HEK293 (cell line): ENCODE measurements around the gene OR51G1.

Source experiments
- CTCF ChIA-PET: fragments of 350-600 bp; formaldehyde crosslinking; extraction: SDS; loops from one replicate; lab custom pipeline; 2021; ENCODE audit warnings: antibody characterized with exemption; lab: Yijun Ruan, JAX
- POLR2A ChIA-PET: fragments of 300-600 bp; formaldehyde crosslinking; extraction: SDS; loops from one replicate; lab custom pipeline; 2020; ENCODE audit warnings: antibody characterized with exemption, inconsistent platforms; lab: Yijun Ruan, JAX
- H3K27ac ChIP-seq: fragments of 200-500 bp; sonication (Bioruptor generic); 2 replicates; pipeline ENCODE4 v1.5.1; 2014; ENCODE audit warnings: low read depth, low read length, control low read depth, inconsistent platforms; ENCODE audit errors: extremely low read depth
- H3K36me3 ChIP-seq, 2 experiments: fragments of 200-500 bp in 1 of 2; sonication (Bioruptor generic) in 1 of 2; 1 replicate in 1 of 2; 2 replicates in 1 of 2; pipeline ENCODE4 v1.5.1; 2014 to 2017; ENCODE audit warnings: inconsistent platforms in 2 of 2, low read length in 2 of 2; ENCODE audit not compliant: control insufficient read depth in 2 of 2, insufficient read depth in 1 of 2
- H3K4me1 ChIP-seq: fragments of 200-500 bp; sonication (Bioruptor generic); 2 replicates; pipeline ENCODE4 v1.5.1; 2014; ENCODE audit warnings: mild to moderate bottlenecking, low read length, inconsistent platforms; ENCODE audit not compliant: control insufficient read depth, insufficient read depth
- H3K4me3 ChIP-seq: 2 replicates; pipeline ENCODE4 v1.5.1; 2011; ENCODE audit warnings: low read depth, mild to moderate bottlenecking, control low read depth, low read length, moderate library complexity
- H3K9me3 ChIP-seq: fragments of 200-500 bp; sonication (Bioruptor generic); 2 replicates; pipeline ENCODE4 v1.5.1; 2014; ENCODE audit warnings: low read depth, low read length, inconsistent platforms; ENCODE audit not compliant: control insufficient read depth, insufficient read depth
- ATF2 ChIP-seq: fragments of 450-650 bp; formaldehyde crosslinking; IDR thresholded peaks from 2 replicates; pipeline ENCODE4 v1.5.1; 2016; ENCODE audit warnings: missing biosample characterization, missing genetic modification characterization, low read depth
- BCL11A ChIP-seq: fragments of 450-650 bp; formaldehyde crosslinking; IDR thresholded peaks from 2 replicates; pipeline ENCODE4 v1.5.1; 2016; ENCODE audit warnings: low read depth, missing biosample characterization, missing genetic modification characterization
- GLIS1 ChIP-seq: fragments of 450-650 bp; formaldehyde crosslinking; IDR thresholded peaks from 2 replicates; pipeline ENCODE4 v1.5.1; 2016; ENCODE audit warnings: missing biosample characterization, missing genetic modification characterization
- PBX3 ChIP-seq: sonication (generic); formaldehyde crosslinking; IDR thresholded peaks from 2 replicates; pipeline ENCODE4 v1.8.1; 2022; ENCODE audit warnings: mild to moderate bottlenecking, moderate library complexity, missing genetic modification reagents
- SP2 ChIP-seq: fragments of 450-650 bp; formaldehyde crosslinking; IDR thresholded peaks from 2 replicates; pipeline ENCODE4 v1.5.1; 2016; ENCODE audit warnings: missing biosample characterization, missing genetic modification characterization
- WT1 ChIP-seq: fragments of 450-650 bp; formaldehyde crosslinking; IDR thresholded peaks from 2 replicates; pipeline ENCODE4 v1.5.1; 2016; ENCODE audit warnings: missing biosample characterization, missing genetic modification characterization
- ZBTB48 ChIP-seq: fragments of 450-650 bp; formaldehyde crosslinking; IDR thresholded peaks from 2 replicates; pipeline ENCODE4 v1.5.1; 2016; ENCODE audit warnings: missing biosample characterization, missing genetic modification characterization
- ZNF132 ChIP-seq: fragments of 450-650 bp; formaldehyde crosslinking; IDR thresholded peaks from 2 replicates; pipeline ENCODE4 v1.5.1; 2017; ENCODE audit warnings: missing biosample characterization, missing genetic modification characterization, borderline replicate concordance
- ZNF169 ChIP-seq: fragments of 450-650 bp; formaldehyde crosslinking; IDR thresholded peaks from 2 replicates; pipeline ENCODE4 v1.5.1; 2016; ENCODE audit warnings: missing biosample characterization, missing genetic modification characterization
- ZNF2 ChIP-seq: fragments of 450-650 bp; formaldehyde crosslinking; IDR thresholded peaks from 2 replicates; pipeline ENCODE4 v1.5.1; 2016; ENCODE audit warnings: missing biosample characterization, missing genetic modification characterization
- ZNF202 ChIP-seq: fragments of 450-650 bp; formaldehyde crosslinking; IDR thresholded peaks from 2 replicates; pipeline ENCODE4 v1.5.1; 2016; ENCODE audit warnings: missing biosample characterization, missing genetic modification characterization, borderline replicate concordance
- ZNF248 ChIP-seq: fragments of 450-650 bp; formaldehyde crosslinking; IDR thresholded peaks from 2 replicates; pipeline ENCODE4 v1.5.1; 2017; ENCODE audit warnings: missing biosample characterization, missing genetic modification characterization
- ZNF266 ChIP-seq: fragments of 450-650 bp; formaldehyde crosslinking; IDR thresholded peaks from 2 replicates; pipeline ENCODE4 v1.5.1; 2016; ENCODE audit warnings: missing biosample characterization, missing genetic modification characterization, low read depth
- ZNF280D ChIP-seq: fragments of 450-650 bp; formaldehyde crosslinking; IDR thresholded peaks from 2 replicates; pipeline ENCODE4 v1.5.1; 2016; ENCODE audit warnings: missing biosample characterization, missing genetic modification characterization
- ZNF433 ChIP-seq: fragments of 450-650 bp; formaldehyde crosslinking; IDR thresholded peaks from 2 replicates; pipeline ENCODE4 v1.5.1; 2016; ENCODE audit warnings: missing biosample characterization, missing genetic modification characterization, low read depth
- ZNF48 ChIP-seq: fragments of 450-650 bp; formaldehyde crosslinking; IDR thresholded peaks from 2 replicates; pipeline ENCODE4 v1.5.1; 2016; ENCODE audit warnings: missing biosample characterization, missing genetic modification characterization
- ZNF510 ChIP-seq: fragments of 450-650 bp; formaldehyde crosslinking; IDR thresholded peaks from 2 replicates; pipeline ENCODE4 v1.5.1; 2018; ENCODE audit warnings: mild to moderate bottlenecking, missing genetic modification characterization, missing biosample characterization; ENCODE audit not compliant: insufficient replicate concordance
- ZNF560 ChIP-seq: fragments of 450-650 bp; formaldehyde crosslinking; IDR thresholded peaks from 2 replicates; pipeline ENCODE4 v1.5.1; 2017; ENCODE audit warnings: missing biosample characterization, missing genetic modification characterization, borderline replicate concordance
- ZNF639 ChIP-seq: fragments of 450-650 bp; formaldehyde crosslinking; IDR thresholded peaks from 2 replicates; pipeline ENCODE4 v1.5.1; 2016; ENCODE audit warnings: missing biosample characterization, missing genetic modification characterization
- ZNF692 ChIP-seq: fragments of 450-650 bp; formaldehyde crosslinking; IDR thresholded peaks from 2 replicates; pipeline ENCODE4 v1.5.1; 2016; ENCODE audit warnings: missing biosample characterization, missing genetic modification characterization
- ZNF777 ChIP-seq: fragments of 450-650 bp; formaldehyde crosslinking; IDR thresholded peaks from 2 replicates; pipeline ENCODE4 v1.5.1; 2017; ENCODE audit warnings: missing biosample characterization, missing genetic modification characterization, borderline replicate concordance
- ZNF837 ChIP-seq: fragments of 450-650 bp; formaldehyde crosslinking; IDR thresholded peaks from 2 replicates; pipeline ENCODE4 v1.5.1; 2016; ENCODE audit warnings: missing biosample characterization, missing genetic modification characterization

OR51G1 gene

GRCh38 chr11:4924239-4924638, at the start of gene OR51G1:
OR51G1 (minus strand) TSS chr11:4924339; CDS start chr11:4924339, 0 bp downstream.
- Histone ChIP-seq H3K9me3 (no peaks in the 10 kb centered on the region), H3K4me3 (no peak within 1 kb of the TSS)
- POLR2A ChIA-PET, result no interaction called here
- no peak for TF ChIP-seq GLIS1 (tag by site-specific recombination)
- TF ChIP-seq ZNF560 (tag by site-specific recombination), result no peak
- TF ChIP-seq PBX3, result no peak
- TF ChIP-seq ZNF169 (tag by site-specific recombination), result no peak
- no peak for TF ChIP-seq ZNF48
- TF ChIP-seq ZNF777 (tag by site-specific recombination), result no peak
- TF ChIP-seq ZNF692 (tag by site-specific recombination), result no peak
- TF ChIP-seq ZNF2 (tag by site-specific recombination), result no peak
- no peak for TF ChIP-seq ZBTB48 (tag by site-specific recombination)
- TF ChIP-seq WT1 (tag by site-specific recombination), result no peak
- no peak for TF ChIP-seq ZNF132 (tag by site-specific recombination)
- no peak for TF ChIP-seq ZNF510 (tag by site-specific recombination)
- TF ChIP-seq ZNF266 (tag by site-specific recombination), result no peak
- TF ChIP-seq ZNF837, result no peak
- TF ChIP-seq SP2, result no peak
- no peak for TF ChIP-seq ZNF639
- TF ChIP-seq ZNF202, result no peak
- TF ChIP-seq, all 188 proteins: peak for 0
- H3K36me3 ChIP-seq, result no peaks in the 10 kb centered on the region
- H3K27ac ChIP-seq, result no peak within 1 kb of the TSS
- CTCF ChIA-PET, result no interaction called here
- H3K4me1 ChIP-seq, result no peaks in the 10 kb centered on the region

GRCh38 chr11:4962816-4963215, 38.7 kb upstream of the OR51G1 start:
- Histone ChIP-seq H3K9me3 (no peaks in the 10 kb centered on the region), H3K36me3 (no peaks in the 10 kb centered on the region), H3K27ac (no peak overlapping the region), H3K4me1 (no peaks in the 10 kb centered on the region), H3K4me3 (no peak overlapping the region)
- CTCF ChIA-PET, result interaction anchor here (0.7 kb wide), 1 partner anchor 134 kb away, joined by 3 read pairs; no protein-coding TSS in a partner anchor
- POLR2A ChIA-PET, result no interaction called here
- TF ChIP-seq ZNF248 (tag by site-specific recombination) (no peak), ZNF433 (tag by site-specific recombination) (no peak)

GRCh38 chr11:4960877-4961276, 36.7 kb upstream of the OR51G1 start:
- H3K36me3 ChIP-seq, result no peaks in the 10 kb centered on the region
- H3K4me3 ChIP-seq, result no peak overlapping the region
- H3K27ac ChIP-seq, result no peak overlapping the region
- ChIA-PET CTCF (interaction anchor here (0.6 kb wide), 1 partner anchor 32 kb away, joined by 3 read pairs; no protein-coding TSS in a partner anchor), POLR2A (no interaction called here)
- TF ChIP-seq ZNF280D (tag by site-specific recombination) (no peak), BCL11A (tag by site-specific recombination) (no peak), ATF2 (no peak)
- H3K4me1 ChIP-seq, result no peaks in the 10 kb centered on the region
- no peaks in the 10 kb centered on the region for H3K9me3 ChIP-seq
